Activated naive CD4-positive, alpha-beta T cell treated with Interleukin-2 at 50 U/mL for 16 hours (primary cell): ENCODE measurements around the gene MAFB.

Experiments used
- DNase-seq: peaks from one replicate; pipeline ENCODE4 v3.0.0-alpha.2; 2020

MAFB gene

GRCh38 chr20:40702504-40702903 is 13.5 kb upstream of the MAFB start:
- no peak for DNase-seq

- no peak for DNase-seq
Measured at GRCh38 chr20:40698744-40699143, 9.7 kb upstream of the MAFB start.

GRCh38 chr20:40698281-40698680 is 9.2 kb upstream of the MAFB start:
- DNase-seq: no peak

- no peak for DNase-seq
Measured at GRCh38 chr20:40697541-40697940, 8.5 kb upstream of the MAFB start.

GRCh38 chr20:40695214-40695613 is 6.2 kb upstream of the MAFB start:
- no peak for DNase-seq

GRCh38 chr20:40694246-40694645 is 5.2 kb upstream of the MAFB start:
- DNase-seq: no peak

GRCh38 chr20:40692240-40693011 is 3.4 kb upstream of the MAFB start:
- DNase-seq: no peak

GRCh38 chr20:40691566-40692239 is 2.7 kb upstream of the MAFB start:
- DNase-seq: no peak

GRCh38 chr20:40690836-40691565 is 2.0 kb upstream of the MAFB start:
- DNase-seq: no peak

- peak; percentile 60 for DNase-seq
Measured at GRCh38 chr20:40689943-40690835, 1.2 kb upstream of the MAFB start.

- no peak for DNase-seq
Measured at GRCh38 chr20:40688129-40689099, 622 bp downstream of the MAFB start.

- DNase-seq: no peak
Measured at GRCh38 chr20:40687384-40688128, 1.5 kb downstream of the MAFB start.

- no peak for DNase-seq
Measured at GRCh38 chr20:40686893-40687292, 2.1 kb downstream of the MAFB start.

- no peak for DNase-seq
Measured at GRCh38 chr20:40686434-40686882, 2.6 kb downstream of the MAFB start.

GRCh38 chr20:40685349-40685748 is 3.7 kb downstream of the MAFB start:
- DNase-seq: no peak

- no peak for DNase-seq
Measured at GRCh38 chr20:40683894-40684268, 5.2 kb downstream of the MAFB start.

GRCh38 chr20:40683221-40683893 is 5.7 kb downstream of the MAFB start:
- DNase-seq: no peak

- DNase-seq: no peak
Measured at GRCh38 chr20:40682104-40682981, 6.7 kb downstream of the MAFB start.

- no peak for DNase-seq
Measured at GRCh38 chr20:40681684-40682083, 7.4 kb downstream of the MAFB start.
